Endometrial microvascular endothelial cells (primary cell): Measurements from ENCODE around the gene MTSS2. TPM values are rescaled to one million over a fixed set of nuclear protein-coding genes. Genes with fewer than 3 reads are reported as not detected.

Source experiments
- in situ Hi-C: cut with HindIII; loops from 2 replicates; pipeline ENCODE4 v1.10.0; 2017; ENCODE audit warnings: low sequenced_read_pairs, low pct_unique_long_range_greater_than_20kb; ENCODE audit errors: inconsistent ontology term
- total RNA-seq: library from RNA; depleted of rRNA; stranded (reverse); fragments of >200 nt; gene quantifications from one replicate; pipeline ENCODE4 v1.2.3, GENCODE V29; 2015; ENCODE audit errors: inconsistent ontology term

Gene MTSS2
- total RNA-seq, result 19.6 TPM

- in situ Hi-C loops, result no loop called here
These were observed at the start of gene MTSS2 for GRCh38 chr16:70685938-70686375. Gene MTSS2, minus strand, starts transcription at chr16:70686053. Its CDS starts 262 bp downstream, at chr16:70685791.

- in situ Hi-C loops, result no loop called here
These were observed 49.5 kb upstream of the MTSS2 start for GRCh38 chr16:70735141-70735979.

DNA sequence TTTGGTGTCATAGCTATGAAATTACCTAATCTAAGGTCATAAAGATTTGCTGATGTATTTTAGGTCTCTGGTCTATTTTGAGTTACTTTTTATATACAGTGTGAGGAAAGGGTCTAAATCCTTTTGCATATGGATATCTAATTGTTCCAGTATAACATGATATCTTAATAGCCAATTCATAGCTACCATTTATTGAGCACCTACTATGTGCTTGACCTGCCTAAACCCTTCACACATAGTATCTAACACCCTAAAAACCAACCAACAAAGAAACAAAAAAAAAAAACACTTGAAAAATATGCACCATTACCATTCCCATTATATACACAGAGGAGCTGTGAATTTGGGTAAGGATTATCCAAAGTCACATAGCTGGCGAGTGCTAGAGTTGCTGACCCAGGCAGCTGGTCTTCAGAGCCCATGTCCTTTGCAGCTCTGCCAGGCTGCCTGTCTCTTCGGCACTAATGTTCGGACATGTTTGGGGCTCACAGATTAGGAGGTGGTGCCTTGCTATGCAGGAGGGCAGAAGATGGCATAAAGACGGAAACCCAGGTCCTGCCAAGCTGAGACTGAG, 48.8 kb upstream of the MTSS2 start:
- in situ Hi-C loops, result no loop called here

GRCh38 chr16:70730944-70731343, 45.1 kb upstream of the MTSS2 start:
- in situ Hi-C loops, result no loop called here

GRCh38 chr16:70730031-70730430, 44.2 kb upstream of the MTSS2 start:
- in situ Hi-C loops, result no loop called here

DNA sequence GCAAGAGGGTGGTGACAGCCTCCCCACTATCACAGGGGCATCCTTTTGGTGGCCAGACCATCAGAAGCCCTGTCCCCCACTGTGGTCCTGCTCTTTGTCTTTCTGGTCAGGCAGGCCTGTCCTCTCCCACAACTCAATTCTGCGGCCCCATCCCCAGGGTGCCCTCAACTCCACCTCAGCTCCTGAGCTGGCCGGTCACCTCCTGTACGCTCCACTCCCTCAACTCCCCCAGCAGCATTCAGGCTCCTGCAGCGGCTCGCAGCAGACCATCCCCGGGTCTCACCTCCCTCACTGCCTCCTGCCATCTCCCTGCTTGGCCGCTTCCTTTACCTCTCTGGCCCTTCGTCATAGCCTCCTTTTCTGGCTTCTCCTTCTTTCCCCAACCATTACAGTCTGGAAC, 43.4 kb upstream of the MTSS2 start:
- in situ Hi-C loops, result no loop called here

DNA sequence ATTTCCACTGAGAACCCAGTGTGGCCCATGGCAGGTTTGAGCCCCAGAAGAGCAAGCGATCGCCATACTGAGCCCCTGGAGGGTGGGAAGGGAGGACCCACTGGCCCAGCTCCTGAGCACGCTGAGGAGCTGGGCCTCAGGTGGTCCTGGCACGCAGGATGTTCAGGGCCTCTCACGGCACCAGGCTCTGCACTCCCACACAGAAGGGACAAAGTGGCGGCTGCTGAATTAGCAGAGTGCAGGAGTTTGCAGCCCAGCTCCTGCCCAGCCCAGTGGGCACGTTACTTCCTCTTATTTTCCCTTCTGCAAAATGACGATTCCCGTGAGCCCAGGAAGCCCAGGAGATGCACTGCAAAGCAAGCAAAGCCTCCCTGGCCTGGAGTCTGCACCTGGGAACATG, 42.3 kb upstream of the MTSS2 start:
- in situ Hi-C loops, result no loop called here

- in situ Hi-C loops, result no loop called here
These were observed 41.1 kb upstream of the MTSS2 start for GRCh38 chr16:70726892-70727361.

- in situ Hi-C loops, result no loop called here
These were observed 40.3 kb upstream of the MTSS2 start for GRCh38 chr16:70725912-70726828.

GRCh38 chr16:70725024-70725911, 39.4 kb upstream of the MTSS2 start:
- in situ Hi-C loops, result no loop called here

- in situ Hi-C loops, result no loop called here
These were observed 38.5 kb upstream of the MTSS2 start for GRCh38 chr16:70724146-70725023.

DNA sequence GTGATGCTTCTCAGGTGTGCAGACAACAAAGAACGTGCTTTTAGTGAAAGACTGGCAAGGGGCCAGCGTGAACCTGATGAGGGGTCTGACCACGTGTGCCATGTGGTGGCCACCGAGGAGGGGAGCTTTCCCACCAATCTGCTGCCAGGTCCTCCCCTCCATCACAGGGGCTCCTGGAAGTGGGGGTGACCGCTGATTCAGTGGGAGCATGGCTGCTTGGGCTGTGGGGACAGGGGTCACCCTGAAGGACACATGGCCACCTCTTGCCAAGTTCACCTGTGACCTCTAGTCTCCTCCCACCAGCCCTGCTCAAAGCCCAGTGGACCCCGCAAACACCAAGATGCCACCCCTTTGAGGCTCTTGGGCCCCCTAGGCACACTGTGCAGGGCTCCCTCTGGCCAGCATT, 37.9 kb upstream of the MTSS2 start:
- in situ Hi-C loops, result no loop called here

- in situ Hi-C loops, result no loop called here
These were observed 35.5 kb upstream of the MTSS2 start for GRCh38 chr16:70721202-70721963.

GRCh38 chr16:70720425-70721201, 34.8 kb upstream of the MTSS2 start:
- in situ Hi-C loops, result no loop called here

DNA sequence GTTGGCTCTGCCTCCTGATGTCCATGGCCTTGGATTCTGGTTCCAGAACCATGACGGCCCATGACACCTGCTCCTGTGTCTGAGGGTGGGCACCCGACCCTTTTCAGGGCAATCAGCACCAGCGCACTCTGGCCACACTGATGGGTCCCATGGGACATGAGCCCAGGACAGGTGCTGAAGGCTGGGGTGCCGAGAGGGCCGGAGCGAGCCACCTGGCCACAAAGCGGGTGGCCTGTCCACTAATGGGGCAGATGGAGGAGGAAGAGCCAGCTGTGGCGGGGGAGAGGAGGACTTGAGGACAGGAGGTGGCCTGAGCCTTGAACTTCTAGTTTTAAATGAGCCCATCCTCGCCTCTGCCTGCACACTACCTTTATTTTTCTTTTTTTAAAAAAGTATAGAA, 31.2 kb upstream of the MTSS2 start:
- in situ Hi-C loops, result no loop called here

DNA sequence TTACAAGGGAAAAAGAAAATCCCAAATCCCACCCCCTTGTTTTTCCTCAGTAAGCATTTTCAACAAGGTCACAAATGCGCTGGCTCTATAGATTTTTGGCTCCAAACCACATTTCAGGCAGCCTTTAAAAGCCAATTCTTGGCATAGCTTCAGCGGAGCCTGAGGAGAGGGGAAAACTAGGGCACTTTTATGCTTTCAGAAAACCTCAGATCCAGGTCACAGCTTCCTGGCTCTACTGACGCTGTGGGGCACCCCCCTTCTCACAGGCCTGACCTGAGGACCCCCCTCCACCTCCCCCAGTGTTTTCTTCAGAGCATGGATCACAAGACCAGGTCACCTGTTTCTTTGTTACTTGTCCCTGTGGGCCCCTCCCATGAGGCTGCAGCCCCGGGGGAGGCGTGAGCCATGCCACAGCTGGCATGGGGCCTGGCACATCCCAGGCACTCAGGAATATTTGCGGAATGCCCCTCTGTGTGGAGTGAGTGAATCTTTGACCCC, 30.1 kb upstream of the MTSS2 start:
- in situ Hi-C loops, result no loop called here
